ENCODE data around the gene RHBDF2.

DNA sequence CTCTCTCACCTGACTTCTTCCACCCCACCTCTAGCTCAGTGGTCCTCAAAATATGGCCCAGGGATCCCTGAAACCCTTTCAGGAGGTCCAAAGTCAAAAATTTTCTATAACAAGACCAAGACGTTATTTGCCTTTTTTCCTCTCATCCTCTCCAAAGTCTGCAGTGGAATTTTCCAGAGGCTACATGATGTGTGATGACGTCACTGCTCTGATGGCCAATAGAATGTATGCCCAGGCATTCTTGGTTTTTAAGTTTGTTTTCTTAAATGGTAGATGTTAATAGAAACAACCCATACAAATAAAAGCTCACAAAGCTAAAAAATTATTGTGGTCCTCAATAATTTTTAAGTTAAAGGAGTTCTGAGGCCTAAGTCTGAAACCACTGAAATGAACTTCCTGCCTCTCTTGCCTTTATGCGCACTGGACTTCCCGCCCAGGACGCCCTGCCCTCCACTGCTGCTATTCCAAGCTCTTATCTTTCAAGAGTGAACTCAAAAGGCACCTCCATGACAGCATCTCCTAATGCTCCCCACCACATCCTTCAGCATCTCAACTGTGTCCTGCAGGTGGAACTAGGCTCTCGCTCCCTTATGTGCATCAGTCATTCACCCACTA, 61.8 kb downstream of the RHBDF2 start:
- TF ChIP-seq, protein P1, sequence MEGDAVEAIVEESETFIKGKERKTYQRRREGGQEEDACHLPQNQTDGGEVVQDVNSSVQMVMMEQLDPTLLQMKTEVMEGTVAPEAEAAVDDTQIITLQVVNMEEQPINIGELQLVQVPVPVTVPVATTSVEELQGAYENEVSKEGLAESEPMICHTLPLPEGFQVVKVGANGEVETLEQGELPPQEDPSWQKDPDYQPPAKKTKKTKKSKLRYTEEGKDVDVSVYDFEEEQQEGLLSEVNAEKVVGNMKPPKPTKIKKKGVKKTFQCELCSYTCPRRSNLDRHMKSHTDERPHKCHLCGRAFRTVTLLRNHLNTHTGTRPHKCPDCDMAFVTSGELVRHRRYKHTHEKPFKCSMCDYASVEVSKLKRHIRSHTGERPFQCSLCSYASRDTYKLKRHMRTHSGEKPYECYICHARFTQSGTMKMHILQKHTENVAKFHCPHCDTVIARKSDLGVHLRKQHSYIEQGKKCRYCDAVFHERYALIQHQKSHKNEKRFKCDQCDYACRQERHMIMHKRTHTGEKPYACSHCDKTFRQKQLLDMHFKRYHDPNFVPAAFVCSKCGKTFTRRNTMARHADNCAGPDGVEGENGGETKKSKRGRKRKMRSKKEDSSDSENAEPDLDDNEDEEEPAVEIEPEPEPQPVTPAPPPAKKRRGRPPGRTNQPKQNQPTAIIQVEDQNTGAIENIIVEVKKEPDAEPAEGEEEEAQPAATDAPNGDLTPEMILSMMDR (IDR thresholded peaks at IDR 0.05): no peak
- no peak for TF ChIP-seq POLR2A (IDR thresholded peaks at IDR 0.05)
- no peak for TF ChIP-seq POLR2AphosphoS5 (IDR thresholded peaks at IDR 0.05)

All from stomach (tissue), 4 donors.